ENCODE results near the gene KCNK15.
A peak's percentile ranks its signal among the peaks of the same experiment; 100 is the strongest.
"Not testable (repeated sequence)": the region's sequence is repeated elsewhere in the genome, so short reads cannot be mapped to it uniquely, and the experiment has no call there.

KCNK15 gene

DNA sequence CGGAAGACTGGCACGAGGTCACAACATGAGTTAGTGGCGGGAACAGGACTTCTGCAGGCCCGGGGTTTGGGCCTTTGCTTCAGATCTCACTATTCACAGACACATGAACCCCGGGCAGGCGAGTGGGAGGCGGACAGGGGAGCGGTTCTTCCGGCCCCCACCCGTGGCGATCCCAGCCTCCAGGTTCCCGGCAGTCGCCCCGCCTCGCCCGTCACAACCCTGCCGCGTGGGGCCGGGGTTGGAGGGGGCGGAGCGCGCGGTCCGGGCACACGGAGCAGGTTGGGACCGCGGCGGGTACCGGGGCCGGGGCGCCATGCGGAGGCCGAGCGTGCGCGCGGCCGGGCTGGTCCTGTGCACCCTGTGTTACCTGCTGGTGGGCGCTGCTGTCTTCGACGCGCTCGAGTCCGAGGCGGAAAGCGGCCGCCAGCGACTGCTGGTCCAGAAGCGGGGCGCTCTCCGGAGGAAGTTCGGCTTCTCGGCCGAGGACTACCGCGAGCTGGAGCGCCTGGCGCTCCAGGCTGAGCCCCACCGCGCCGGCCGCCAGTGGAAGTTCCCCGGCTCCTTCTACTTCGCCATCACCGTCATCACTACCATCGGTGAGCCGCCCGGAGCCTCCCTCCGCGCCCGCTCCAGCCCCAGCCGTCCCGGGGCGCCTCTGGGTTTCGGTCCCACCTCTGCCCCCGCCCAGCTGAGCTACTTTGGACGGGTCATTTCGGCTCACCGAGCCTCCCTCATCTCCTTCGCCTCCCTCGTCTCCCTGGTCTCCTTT, at the start of gene KCNK15:
Gene KCNK15 (plus strand): TSS at position 268 of the 769 bp plus-strand sequence. CDS start 46 bp downstream, at position 314.
- no peak for DNase-seq

DNA sequence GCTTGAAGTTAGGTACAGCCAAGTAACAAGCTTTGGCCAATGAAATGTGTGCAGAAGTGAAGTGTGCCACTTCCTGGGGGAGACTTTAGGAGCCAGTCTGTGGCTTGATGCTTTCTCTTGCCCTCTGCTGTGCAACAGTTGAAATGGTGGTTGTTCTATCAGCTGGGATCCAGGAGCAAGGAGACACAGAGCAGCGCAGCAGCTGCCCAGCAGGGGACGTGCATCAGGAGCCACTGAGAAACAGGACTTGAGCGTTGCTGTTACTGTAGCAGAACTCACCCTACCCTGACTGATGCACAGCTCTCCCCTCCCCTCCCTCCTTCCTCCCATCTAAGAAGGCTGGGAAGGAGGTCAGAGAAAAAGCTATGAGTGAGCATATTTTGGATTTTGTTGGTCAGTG, 49.4 kb upstream of the KCNK15 start:
- no peak for DNase-seq

DNA sequence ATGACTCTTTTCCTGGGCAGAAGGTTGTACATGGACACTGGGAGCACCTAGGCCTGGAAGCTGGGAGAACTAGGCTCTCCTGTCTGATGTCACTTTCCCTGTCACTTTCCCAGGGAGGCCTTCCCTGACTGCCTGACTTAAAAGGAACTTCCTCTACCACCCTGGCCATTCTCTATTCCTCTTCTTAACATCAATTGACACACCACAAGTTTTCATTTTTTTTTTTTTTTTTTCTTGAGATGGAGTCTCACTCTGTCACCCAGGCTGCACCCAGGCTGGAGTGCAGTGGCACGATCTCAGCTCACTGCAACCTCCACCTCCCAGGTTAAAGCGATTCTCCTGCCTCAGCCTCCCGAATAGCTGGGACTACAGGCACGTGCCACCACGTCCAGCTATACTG, 48.6 kb upstream of the KCNK15 start:
- DNase-seq, result not testable (repeated sequence)

DNA sequence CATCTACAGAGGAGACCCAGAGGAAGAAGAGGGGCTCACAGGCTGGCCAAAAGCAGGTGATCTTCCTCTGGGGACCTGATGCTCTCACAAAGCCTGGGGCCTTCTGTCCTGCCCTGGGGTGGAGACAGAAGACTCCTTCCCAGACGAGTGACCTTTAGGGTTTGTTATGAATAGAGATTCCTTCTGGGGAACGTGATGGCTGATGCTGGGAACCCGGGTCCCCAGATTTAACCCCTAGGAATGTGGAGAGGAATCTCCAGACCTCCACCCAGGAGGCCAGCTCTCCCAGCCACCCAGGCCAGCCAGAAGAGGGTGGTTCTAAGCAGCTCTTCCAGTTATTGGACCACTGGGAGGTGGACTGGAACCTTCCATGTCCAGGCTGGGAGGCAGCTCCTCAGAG, 47.3 kb upstream of the KCNK15 start:
- no peak for DNase-seq

- DNase-seq, result no peak
Observed at GRCh38 chr20:44700306-44700705, 45.4 kb upstream of the KCNK15 start.

DNA sequence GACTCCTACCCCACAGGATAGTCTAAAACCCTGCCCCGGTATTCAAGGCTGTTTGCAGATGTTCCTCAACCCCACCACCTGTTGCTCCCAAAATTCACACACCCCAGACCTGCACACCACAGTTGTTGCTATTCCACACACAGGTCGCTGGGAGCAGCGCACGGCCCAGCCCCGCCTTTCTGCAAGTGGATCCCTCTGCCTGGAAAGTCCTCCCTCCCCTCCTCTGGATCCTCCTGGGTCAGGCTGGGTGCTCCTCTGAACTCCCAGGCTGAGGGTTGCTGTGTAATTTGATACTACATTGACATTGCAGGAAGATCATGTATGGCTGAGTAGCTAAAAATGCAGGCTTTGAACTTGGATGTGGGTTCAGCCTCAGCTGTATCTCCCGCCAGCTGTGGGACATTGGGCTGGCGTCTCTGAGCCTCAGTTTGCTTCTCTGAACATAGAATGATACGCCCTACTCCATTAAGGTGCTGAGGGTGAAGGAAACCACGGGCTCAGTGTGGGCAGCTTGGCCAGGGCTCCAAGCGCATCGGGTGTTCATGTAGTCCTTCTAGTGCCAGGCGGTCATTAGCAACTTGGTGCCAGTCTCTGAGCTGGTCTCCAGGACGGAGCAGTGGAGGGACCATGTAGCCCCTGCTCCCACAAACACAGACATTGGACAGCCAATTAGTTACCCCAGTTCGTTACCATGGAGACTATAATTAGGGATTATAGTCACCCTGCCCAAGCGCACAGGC, 44.4 kb upstream of the KCNK15 start:
- DNase-seq, result no peak

GRCh38 chr20:44701858-44702256, 43.8 kb upstream of the KCNK15 start:
- DNase-seq, result no peak

DNA sequence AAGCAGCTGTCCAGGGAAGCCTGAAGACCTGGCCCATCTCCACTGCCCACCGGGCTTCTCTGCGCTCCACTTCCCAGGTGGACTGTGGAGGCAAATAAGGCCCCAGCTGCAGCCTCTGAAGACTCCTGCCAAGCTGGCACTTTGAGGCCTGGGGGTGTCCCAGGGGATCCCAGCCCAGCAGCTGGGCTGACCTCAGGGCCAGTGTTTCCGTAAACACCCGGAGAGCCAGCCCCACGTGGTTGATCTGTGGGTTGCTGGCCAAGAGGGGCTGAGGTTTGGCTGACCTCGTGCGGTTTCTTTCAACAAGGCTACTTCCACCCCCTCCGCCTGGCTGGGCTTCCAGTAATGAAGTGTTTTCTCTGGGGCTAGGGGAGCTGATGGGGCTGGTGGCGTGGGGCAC, 42.9 kb upstream of the KCNK15 start:
- DNase-seq, result no peak

DNA sequence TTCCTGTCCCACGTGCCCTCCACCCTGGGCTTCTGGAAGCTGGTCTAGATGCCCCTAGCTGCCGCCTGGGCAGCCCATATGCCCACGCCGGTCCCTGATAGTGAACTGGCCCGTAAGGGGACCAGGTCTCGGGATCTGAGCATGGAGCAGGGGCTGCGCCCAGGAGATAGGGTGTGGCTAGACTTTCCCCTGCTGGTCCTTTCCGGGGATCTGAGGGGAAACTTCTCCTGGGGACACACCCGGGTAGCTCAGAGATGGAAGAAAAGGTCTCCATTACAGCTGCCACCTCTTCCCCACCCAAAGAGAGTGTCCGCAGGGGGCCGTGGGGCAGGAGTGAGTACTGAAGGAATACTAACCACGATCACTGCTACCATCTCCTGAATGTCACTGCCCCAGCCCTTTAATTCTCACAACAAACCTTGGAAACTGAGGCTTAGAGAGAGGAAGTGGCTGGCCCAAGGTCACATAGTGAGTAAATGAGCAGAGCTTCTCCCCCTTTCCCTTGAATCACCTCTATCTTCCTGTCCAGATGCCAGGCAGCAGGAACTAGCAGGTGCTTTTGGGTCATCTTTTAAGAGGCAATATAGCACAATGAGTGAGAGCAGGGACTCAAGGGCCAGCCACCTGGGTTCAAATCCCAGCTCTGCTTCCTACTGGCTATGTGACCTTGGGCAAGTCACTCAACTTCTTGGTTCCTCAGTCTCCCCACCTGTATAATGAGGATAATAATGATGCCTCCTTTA, 42.3 kb upstream of the KCNK15 start:
- no peak for DNase-seq

DNA sequence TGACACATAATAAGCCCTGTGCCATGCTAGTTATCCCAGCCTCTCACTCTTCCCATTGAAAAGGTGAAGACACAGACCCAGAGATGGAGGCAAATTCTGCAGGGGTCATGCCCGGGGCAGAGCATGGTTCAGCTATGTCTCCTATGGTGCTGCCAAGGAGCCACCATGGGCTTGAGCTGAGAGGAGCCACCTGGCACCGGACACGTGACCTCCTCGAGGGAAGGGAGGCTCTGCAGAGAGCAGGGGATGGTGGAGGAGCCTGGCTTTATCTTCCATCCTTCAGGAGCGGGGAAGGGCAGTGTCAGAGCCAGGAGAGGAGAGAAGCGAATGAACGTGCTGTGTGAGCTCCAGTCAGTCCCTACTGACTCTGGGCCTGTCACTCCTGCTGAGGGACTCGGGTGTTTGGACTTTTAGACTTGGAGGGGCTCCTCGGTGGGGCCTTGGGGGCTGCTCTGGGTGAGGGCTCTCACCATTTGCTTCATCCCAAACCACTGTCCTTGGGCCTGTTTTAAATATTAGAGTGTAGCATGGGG, 41.6 kb upstream of the KCNK15 start:
- no peak for DNase-seq

DNA sequence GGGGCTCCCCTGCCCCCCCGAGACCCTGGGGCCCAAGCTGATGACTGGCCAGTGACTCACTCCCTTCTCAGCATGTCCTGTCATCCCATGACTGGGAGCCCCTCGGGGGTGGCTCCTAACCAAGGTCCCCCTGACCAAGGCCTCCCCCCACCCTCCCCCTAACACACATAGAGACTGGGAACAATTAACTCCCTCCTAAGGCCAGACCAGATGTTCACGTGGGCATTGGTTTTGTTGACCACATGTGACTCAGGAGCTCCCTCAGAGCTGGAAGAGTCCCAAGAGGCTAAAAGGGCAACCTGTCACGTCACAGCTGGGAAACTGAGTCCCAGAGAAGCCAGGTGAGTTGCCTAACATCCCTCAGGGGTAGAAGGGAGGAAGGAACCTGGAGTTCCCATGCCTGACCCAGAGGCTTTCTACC, 41.1 kb upstream of the KCNK15 start:
- DNase-seq, result no peak

GRCh38 chr20:44705364-44706094, 40.1 kb upstream of the KCNK15 start:
- DNase-seq, result no peak

DNA sequence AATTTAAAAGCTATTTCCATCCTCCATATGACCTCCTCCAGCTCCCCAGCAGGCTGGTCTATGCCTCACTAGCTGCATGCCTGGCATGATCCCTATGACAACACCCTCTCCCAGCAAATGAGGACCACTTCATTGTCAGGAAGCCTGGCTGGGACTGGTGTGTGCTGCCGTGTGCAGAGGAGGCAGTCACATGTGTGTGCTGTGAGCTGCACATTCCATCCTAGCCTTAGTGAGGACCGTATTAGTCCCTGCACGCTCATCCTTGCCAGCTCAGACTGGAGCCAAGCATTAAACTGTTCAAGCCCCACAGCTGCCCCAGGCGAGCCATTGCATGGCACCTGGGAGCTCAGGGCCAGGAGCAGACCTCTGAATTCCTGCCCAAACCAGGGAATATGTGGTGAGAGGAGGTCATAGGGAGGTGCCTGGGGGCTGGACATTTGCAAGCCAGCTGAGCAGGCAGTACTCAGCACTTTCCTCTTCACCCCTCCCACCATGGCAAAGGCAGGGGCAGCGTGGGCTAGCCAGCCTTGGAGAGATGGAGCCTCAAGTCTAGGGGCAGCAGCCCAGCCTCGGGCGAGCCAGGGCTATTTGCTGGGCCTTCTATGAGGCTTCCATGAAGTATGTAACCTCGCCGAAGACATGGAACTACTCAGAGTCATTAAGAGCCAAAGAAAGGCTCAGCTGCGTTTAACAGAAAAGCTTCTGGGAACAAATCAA, 39.2 kb upstream of the KCNK15 start:
- DNase-seq, result no peak

GRCh38 chr20:44707018-44707579, 38.6 kb upstream of the KCNK15 start:
- no peak for DNase-seq

DNA sequence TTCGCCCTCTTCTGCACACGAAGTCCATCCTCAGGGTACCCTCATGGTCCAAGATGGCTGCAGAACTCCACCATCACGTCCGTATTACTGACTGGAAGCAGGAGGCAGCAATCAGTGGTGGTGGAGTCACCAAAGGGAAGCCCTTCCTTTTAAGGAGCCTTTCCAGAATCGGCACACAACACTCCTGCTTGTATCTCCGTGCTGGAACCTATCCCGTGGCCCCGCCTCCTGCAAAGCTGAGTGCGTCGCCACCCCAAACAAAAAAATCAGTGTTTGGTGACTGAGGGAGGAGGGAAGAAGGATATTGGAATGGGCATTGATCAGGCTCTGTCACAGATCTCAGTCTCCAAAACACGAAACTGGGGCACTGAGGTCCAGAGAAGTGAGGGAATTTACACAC, 36.3 kb upstream of the KCNK15 start:
- DNase-seq, result no peak

DNA sequence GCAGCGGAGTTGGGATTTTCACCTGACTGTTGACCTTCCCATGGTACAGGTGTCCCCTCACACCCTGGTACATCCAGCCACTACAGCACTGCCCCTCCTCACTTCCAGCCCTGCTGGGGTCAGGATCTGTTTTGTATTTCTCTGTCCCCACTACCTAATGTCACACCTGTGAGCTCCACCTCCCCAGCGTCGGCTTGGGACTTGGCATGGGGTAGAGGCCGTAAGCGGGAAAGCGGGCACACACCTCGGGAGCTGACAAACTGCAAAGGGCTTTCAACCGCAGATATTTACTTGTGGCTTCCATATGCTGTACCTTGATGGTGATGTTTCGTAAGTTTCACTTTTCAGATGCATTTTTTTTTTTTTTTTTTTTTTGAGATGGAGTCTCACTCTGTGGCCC, 35.9 kb upstream of the KCNK15 start:
- DNase-seq, result no peak

DNA sequence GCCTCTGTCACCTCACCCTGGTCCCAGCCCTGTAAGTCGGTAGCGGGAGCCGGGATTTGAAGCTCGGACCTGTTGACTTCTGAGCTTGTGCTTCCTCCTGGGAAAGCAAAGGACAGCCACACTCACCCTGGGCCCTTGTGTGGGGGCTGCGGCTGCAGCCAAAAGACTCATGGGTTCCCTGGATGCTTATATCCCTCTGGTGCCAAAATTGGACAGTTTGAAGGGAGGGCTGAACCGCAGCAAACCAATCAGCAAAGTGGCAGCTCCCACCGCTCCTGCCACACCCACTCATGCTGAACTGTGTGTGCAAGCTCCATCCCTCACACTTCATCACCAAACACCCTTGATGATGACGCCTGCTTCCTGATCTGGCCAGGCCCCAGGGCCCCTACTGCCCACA, 34.4 kb upstream of the KCNK15 start:
- no peak for DNase-seq

- no peak for DNase-seq
Observed at GRCh38 chr20:44714102-44714700, 31.5 kb upstream of the KCNK15 start.

DNA sequence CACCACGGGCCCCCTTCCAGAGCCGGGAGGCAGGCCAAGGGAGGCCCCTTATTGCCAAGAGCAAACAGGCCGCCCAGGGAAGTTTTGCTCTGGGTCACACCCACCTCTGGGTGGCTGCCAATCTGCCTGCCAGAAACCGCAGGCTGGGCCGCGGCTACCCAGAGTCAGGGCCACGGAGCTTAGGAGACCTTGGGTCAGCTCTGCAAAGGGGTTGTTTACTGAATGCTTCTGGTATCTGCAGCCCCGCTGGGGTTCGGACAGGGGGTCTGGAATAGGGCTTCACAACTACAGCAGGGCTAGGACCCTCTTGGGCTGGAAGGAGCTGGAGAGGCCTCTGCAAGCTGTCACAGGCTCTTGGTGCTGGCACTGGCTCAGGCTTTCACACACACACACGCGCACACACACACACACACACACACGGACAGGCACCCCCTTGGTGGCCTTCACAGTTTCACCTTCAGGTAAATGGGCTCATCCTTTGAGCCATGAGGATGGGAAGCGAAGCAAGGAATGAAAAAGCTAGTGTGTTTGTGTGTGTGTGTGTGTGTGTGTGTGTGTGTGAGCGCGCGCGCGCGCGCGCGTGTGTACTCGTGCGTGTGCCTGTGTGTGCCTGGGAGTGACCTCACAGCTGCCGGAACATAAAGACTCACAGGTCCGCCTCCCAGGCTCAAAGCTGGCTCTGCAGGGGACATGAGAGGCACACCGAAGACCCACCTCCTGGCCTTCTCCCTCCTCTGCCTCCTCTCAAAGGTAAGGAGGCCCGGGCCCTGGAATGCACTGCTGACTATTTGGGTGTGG, 30.8 kb upstream of the KCNK15 start, which contains the start of gene CCN5:
Gene CCN5 (plus strand): TSS at position 669 of the 798 bp plus-strand sequence. CDS start 22 bp downstream, at position 691.
- peak; percentile 51 for DNase-seq

Measured in NCI-H1694 treated with DMSO at 0.1 percent for 48 hours (cell line).